HG02588 (cell line): ENCODE measurements around the gene MRPL38.
"Not testable (repeated sequence)": the region's sequence is repeated elsewhere in the genome, so short reads cannot be mapped to it uniquely, and the experiment has no call there.

Experiments used
- ATAC-seq: cut with Tn5 transposase; IDR thresholded peaks from one replicate; pipeline ENCODE4 v1.9.1; 2021; ENCODE audit warnings: mild to moderate bottlenecking, moderate library complexity; ENCODE audit not compliant: unreplicated experiment

The MRPL38 gene

GRCh38 chr17:75855310-75856061 is 49.2 kb downstream of the MRPL38 start, which contains the start of gene WBP2:
Gene WBP2, minus strand, starts transcription at chr17:75855335. Its CDS starts 38 bp downstream, at chr17:75855297.
- peak; percentile 85 for ATAC-seq

GRCh38 chr17:75854881-75855309 is 49.8 kb downstream of the MRPL38 start:
- no peak for ATAC-seq

GRCh38 chr17:75854101-75854748 is 50.5 kb downstream of the MRPL38 start:
- no peak for ATAC-seq

- no peak for ATAC-seq
Measured at GRCh38 chr17:75853433-75853832, 51.3 kb downstream of the MRPL38 start.

GRCh38 chr17:75851693-75851991 is 53.0 kb downstream of the MRPL38 start:
- ATAC-seq: not testable (repeated sequence)

- ATAC-seq: no peak
Measured at GRCh38 chr17:75850928-75851692, 53.6 kb downstream of the MRPL38 start.

- ATAC-seq: no peak
Measured at GRCh38 chr17:75849724-75850123, 55.0 kb downstream of the MRPL38 start.

GRCh38 chr17:75849279-75849646 is 55.4 kb downstream of the MRPL38 start:
- no peak for ATAC-seq
